Hematopoietic multipotent progenitor cell treated with erythropoietin and hydrocortisone succinate and interleukin-3 and kit ligand, for 6 days (in vitro differentiated cells): ENCODE data around the gene EMP1.

Source experiments
- DNase-seq: peaks from one replicate; pipeline ENCODE4 v3.0.0-alpha.2; 2015

Gene EMP1

GRCh38 chr12:13223941-13224340, 27.4 kb downstream of the EMP1 start:
- DNase-seq: no peak

- no peak for DNase-seq
Measured at GRCh38 chr12:13227191-13227590, 30.7 kb downstream of the EMP1 start.

DNA sequence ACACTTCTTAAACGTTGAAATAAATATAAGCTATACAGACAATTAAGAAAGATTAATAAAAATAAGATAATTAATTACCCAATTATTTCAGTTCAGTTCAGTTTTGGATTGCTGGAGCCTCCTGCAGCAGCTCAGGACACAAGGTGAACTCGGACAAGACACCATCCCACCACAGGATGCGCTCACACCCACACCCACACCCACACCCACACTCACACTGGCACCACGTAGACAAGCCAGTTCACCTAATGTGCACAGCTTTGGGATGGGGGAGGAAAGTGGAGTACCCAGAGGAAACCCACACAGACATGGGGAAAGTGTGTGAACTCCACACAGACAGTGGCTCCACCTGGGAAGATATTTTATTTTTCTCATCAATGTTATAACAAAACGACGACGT, 32.1 kb downstream of the EMP1 start:
- DNase-seq: no peak

- DNase-seq: no peak
Measured at GRCh38 chr12:13229504-13229903, 33.0 kb downstream of the EMP1 start.

- DNase-seq: no peak
Measured at GRCh38 chr12:13230500-13230899, 34.0 kb downstream of the EMP1 start.

- DNase-seq: peak; percentile 75
Measured at GRCh38 chr12:13233830-13234641, 37.5 kb downstream of the EMP1 start.

- DNase-seq: no peak
Measured at GRCh38 chr12:13238204-13238603, 41.7 kb downstream of the EMP1 start.

DNA sequence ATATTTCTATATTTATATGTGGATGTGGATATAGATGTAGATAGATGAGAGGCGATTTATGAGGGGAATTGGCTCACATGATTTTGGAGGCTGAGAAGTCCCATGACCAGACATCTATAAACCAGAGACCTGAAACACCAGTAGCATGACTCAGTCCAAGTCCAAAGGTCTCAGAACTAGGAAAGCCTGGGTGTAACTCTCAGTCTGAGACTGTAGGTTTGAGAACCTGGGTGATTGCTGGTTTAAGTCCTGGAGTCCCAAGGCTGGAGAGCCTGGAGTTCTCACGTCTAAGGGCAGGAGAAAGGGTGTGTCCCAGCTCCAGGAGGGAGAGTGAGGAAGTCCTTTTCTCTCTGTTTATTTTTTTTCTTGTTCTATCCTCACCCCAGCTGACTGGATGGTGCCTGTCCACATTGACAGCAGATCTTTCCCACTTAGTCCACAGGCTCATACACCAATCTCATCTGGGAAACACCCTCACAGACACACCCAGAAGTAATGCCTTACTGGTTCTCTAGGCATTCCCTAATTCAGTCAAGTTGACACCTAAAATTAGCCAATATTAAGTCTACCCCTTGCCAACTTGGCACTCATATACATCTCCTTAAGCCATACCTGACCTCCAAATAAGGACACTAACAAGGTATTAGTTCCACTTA, 45.4 kb downstream of the EMP1 start:
- no peak for DNase-seq

DNA sequence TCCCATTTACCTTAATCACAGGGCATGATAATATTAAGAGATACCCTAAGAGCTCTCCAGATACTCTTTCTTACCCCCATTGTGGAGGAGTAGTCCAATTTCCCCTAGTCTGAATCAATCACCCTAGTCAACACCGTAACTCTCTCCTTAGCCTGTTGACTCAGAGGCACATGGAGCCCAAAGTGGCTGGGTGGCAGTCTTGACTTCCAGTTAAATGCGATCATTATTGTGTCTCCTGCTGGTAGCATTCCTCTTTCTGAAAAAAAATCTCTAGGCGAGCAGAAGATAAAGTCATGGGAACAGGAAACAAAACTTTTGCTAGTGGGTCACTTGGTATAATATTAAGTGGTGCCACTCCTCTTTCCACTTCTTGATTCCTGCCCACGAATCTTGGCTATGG, 46.4 kb downstream of the EMP1 start:
- DNase-seq: no peak

DNA sequence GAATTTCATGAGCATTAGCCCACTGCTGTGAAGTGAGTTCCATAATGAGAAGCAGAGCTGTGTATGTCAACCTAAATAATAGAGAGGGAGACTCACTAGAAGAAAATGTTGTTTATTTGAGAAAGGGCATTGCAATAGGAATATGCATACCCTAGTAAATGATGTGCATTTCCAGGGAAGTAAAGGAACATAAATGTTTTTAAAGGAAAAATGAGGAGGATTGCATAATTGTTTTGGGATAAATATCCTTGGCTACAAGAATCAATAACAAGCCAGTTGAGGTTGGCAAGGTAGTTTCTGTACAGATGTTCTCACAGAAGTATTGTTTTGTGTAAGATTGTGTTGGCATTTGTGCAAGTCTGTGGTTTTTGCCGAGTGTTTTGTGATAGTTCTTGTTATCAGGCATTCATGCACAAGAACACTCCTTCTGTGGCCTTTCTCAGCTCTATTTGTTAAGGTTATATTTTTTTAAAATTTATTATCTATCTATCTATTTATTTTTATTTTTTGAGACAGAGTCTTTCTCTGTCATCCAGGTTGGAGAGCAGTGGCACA, 47.1 kb downstream of the EMP1 start:
- no peak for DNase-seq

- DNase-seq: no peak
Measured at GRCh38 chr12:13247596-13247995, 51.1 kb downstream of the EMP1 start.

GRCh38 chr12:13248964-13249363, 52.4 kb downstream of the EMP1 start:
- DNase-seq: no peak

DNA sequence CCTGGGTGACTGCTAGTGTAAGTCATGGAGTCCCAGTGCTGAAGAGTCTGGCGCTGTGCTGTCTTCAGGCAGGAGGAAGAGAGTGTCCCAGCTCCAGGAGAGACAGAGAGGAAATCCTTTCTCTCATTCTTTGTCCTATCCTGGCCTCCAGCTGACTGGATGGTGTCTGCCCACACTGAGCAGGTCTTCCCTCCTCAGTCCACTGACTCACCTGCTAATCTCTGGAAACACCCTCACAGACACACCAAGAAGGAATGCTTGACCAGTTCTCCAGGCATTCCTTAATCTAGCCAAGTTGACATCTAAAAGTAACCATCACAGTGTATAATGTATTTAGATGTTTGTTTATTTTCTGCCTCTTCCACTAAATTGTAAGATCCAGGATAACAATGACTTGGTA, 53.9 kb downstream of the EMP1 start:
- DNase-seq: no peak

- no peak for DNase-seq
Measured at GRCh38 chr12:13251521-13251920, 55.0 kb downstream of the EMP1 start.

- DNase-seq: no peak
Measured at GRCh38 chr12:13252024-13252423, 55.5 kb downstream of the EMP1 start.

DNA sequence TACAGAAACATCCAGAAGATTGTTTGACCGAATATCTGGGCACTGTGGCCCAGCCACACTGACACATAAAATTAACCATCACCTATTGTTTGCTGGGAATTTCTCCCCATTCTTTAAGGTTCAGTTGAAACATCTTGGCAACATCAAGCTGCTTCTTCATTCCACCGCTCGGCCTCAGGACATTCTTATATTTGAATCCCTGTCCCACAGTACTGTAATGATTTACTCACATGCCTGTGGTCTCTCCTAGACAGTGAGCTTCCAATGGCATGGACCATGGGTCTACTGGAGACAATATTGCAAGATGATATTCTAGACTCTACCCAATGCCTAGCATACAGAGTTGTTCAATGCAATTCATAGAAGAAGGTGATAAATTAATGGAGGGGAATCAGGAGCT, 56.1 kb downstream of the EMP1 start:
- no peak for DNase-seq

DNA sequence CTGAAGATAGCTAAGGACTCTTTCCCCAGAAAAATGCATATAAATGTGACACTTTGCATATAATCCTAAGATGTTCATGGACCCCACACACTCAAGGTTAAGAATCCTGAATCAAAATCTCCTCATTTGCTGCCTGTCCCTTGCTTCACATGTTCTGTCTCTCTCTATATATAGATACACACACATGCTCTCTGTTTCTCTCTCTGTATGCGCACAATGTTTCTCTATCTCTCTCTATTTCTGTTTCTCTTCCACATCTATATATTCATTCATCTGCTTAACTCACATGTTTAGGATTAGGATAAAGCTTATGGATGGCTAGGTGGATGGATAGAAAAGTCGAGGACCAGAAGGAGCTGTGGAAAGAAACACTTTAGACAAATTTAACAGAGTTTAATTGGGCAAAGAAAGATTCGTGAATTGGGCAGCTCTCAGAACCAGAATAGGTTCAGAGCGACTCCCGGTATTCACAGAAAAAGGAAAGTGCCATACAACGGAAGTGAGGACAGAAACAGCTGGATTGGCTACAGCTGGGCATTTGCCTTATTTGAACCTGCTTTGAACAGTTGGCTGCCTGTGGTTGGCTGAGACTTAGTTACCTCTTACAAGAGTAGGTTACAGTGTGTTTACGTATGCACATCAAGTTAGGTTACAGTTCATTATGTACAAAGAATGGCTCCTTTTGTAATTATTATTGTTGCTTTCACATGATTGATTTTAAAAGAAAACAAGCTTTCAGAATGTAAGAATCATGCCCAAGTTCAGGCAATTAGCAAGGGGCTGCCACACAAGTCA, 57.6 kb downstream of the EMP1 start:
- DNase-seq: no peak

DNA sequence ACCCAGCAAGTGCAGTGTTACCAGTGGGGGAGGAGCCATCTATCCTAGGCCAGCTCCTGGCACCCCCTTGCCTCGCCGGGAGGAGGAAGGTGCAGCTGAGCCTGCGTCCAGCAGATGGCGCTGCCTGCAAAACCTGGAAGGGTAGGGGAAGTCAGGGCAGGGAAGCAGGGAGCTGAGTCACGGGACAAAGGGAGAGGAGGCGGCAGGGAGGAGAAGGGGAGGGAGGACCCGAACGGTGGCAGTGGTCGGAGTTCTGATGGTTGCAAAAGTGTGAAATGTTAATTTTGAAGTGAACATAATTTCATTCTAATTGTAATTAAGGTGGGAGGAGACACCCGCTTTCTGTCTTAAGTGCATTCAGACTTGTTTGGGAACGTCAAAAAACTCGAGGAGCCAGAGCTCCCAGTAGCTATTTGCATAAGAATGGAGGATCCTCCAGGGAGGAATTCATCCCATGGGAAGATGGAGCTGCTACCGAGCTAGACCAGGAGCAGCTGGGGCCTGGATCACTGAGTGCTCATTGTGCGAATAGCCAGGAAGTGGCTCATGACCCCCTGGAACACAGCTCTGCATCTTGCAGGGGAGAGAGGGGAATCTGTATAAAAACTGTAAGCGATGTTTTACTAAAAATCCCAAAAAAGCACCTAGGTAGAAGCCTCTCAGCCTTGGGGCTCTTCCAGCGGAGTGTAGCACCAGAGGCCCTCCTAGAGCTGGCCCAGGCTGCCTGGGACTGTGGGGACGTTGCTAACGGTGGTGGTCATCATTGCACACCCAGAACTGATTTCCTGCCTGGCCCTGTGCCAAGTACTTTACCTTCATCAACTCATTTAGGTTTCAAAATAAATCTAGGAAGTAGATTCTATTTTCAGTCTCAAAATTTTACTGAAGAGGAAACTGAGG, 59.5 kb downstream of the EMP1 start:
- DNase-seq: peak; percentile 90

GRCh38 chr12:13256692-13257045, 60.1 kb downstream of the EMP1 start:
- DNase-seq: no peak

- DNase-seq: no peak
Measured at GRCh38 chr12:13257356-13257875, 60.9 kb downstream of the EMP1 start.

DNA sequence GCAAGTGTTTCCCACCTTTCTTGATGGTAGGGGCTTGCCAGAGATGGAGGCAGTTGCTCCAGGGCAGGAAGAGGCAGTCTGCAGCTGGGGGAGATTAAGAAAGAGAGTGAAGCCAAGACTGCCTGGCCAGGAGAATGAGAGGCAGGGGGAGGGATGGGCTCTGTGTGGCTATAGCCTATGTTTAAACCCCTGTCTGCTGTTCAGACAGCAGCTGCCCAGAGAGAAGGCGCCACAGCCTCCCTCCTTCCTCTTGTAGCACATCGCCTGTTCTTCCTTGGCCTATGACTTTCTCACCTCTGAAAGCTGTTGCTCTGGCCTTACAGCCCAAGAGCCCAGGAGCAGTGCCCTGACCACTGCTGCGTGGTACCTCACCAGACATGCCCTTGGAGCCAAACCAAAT, 61.7 kb downstream of the EMP1 start:
- no peak for DNase-seq

DNA sequence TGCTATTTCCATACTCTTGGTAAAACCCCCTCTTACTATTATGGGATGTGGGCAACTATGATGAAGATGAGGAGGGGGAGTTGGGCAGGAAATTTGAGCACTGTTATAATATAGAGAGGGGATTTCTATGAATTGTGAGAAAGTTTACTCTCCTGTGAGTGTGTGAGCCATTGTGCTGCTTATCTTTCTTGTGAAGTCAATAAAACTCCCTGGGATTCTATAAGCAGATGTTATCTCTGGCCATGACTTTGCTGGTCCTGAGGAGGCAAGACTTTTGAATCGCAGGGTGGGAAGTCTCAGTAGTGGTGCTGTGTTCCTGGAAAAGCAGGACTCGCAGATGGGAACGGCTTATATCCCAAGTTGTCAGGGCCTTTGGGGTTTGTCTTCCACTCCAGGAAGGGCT, 62.2 kb downstream of the EMP1 start:
- no peak for DNase-seq
